Brain pericyte (primary cell): ENCODE results near the gene C18orf63.
"Not testable (repeated sequence)": the region's sequence is repeated elsewhere in the genome, so short reads cannot be mapped to it uniquely, and the experiment has no call there.

Experiments used
- DNase-seq: peaks from one replicate; pipeline ENCODE4 v3.0.0-alpha.2; 2012; ENCODE audit warnings: low read depth, low spot score

Gene C18orf63

GRCh38 chr18:74286106-74286855 is 29.4 kb upstream of the C18orf63 start:
- DNase-seq: no peak

- DNase-seq: no peak
Observed at GRCh38 chr18:74286856-74287255, 28.8 kb upstream of the C18orf63 start.

GRCh38 chr18:74288041-74288440 is 27.6 kb upstream of the C18orf63 start:
- no peak for DNase-seq

GRCh38 chr18:74288730-74289129 is 26.9 kb upstream of the C18orf63 start:
- no peak for DNase-seq

- no peak for DNase-seq
Observed at GRCh38 chr18:74289137-74289536, 26.5 kb upstream of the C18orf63 start.

GRCh38 chr18:74290021-74290420 is 25.6 kb upstream of the C18orf63 start:
- DNase-seq: no peak

DNA sequence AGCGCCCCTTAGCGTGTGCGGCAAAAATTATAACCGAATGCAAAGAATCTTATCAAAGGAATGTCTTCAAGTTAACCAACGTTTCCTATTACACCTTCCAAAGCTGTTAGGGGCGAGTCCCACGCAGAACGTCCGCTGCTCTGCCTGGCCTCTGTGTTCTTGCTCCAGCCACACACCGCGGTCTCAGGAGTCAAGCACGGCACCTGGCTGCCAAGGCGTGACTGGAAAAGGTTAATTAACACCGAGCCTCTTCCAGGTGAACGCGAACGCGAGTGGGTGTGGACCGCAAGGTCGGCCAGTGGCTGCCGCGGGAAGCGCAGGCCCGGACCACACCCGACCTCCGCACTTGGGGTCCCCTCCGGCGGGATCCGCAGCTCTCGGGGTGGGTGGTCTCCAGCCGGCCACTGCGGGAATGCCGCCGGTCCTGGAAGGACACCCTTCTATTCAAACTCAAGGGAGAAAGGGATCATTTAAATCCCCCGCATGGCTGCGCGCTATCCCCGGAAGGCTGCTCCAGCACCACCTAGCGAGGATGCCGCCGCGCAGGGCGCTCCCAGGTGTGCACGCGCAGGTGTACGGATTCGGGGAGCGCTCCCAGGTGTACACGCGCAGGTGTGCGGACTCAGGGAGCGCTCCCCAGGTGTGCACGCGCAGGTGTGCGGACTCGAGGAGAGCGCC is 24.7 kb upstream of the C18orf63 start:
- no peak for DNase-seq

GRCh38 chr18:74291472-74291770 is 24.2 kb upstream of the C18orf63 start:
- DNase-seq: no peak

DNA sequence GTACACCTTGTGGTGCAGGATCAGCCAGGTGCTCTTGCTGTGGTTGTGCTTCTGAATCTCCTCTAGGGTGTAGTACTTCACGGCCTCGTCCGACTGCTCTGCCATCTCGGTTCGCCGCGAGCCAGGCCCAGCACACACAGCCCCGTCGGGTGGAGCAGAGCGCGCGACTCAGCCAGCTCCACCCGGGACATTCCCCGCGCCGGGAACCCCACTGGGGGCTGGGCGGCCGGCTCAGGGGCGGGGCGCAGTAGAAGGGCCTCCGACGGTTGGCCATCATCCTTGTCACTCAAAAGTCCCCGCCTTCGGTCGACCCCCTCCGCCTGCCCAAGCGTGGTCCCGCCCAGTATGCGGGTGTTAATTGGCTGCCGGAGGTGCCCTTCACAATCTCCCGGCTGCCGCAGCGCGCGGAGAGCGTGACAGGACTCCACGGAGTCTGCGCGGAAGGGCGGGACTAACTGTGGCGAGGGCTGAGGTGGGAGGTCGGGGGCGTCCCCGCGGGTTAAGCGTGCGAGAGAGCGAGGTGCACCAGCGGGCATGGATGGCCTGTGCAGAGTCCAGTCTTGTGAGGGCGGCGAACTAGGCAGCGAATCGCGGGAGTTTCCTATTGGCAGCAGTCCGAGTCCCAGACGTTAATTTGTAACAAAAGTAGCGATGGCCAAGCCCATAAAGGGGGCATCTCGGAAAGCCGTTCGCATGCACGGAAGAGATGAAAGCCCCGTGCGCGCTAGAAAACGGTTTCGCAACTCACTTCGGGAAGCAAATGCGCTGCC is 23.7 kb upstream of the C18orf63 start, which contains the start of gene CYB5A:
Gene CYB5A (minus strand): TSS at position 193 of the 770 bp plus-strand sequence. CDS start 88 bp downstream, at position 105.
- DNase-seq: peak; percentile 87

DNA sequence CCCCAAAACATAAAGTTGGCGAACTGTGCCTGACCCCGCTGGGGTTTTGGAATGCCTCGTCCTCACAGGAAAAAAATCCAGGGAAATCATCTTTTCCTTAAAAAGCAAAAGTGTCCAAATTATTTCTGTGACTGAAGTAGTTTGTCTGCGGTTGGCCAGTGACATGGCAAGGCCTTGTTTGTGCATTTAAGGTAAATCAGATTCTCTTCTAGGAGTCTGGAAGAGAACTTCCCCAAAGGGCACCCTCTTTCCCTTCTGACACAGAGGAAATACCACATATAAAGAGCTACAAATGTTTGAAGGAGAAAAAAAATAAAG is 23.1 kb upstream of the C18orf63 start:
- no peak for DNase-seq

- DNase-seq: not testable (repeated sequence)
Observed at GRCh38 chr18:74292982-74293381, 22.7 kb upstream of the C18orf63 start.

DNA sequence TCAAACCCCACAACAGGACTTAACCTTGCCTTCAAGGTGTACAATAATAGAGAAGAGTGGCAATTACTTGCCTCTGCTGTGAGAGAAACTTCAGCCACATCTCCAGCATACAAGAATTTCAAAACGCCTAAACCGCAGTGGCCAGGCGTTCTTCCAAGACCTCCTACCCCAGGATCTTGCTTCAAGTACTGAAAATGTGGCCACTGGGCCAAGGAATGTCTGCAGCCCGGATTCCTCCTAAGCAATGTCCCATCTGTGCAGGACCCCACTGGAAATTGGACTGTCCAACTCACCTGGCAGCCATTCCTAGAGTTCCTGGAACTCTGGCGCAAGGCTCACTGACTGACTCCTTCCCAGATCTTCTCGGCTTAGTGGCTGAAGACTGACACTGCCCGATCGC is 21.1 kb upstream of the C18orf63 start:
- no peak for DNase-seq

DNA sequence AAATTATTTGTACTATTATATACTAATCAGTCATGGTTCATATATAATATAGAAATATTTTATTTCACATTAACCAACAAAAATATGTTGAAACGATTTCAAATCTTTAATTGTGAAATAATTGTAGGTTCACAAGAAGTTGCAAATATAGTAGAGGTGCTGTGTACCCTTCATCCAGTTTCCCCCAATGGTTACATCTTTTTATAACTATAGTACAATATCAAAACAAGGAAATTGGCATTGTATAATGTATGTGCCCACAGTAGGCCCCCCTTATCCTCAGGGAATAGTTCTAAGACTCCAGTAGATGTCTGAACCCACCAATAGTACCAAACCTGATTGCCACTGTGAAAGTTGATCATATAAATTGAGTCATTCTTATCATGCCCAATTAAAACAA is 16.5 kb upstream of the C18orf63 start:
- DNase-seq: no peak

- no peak for DNase-seq
Observed at GRCh38 chr18:74299746-74300145, 15.9 kb upstream of the C18orf63 start.

DNA sequence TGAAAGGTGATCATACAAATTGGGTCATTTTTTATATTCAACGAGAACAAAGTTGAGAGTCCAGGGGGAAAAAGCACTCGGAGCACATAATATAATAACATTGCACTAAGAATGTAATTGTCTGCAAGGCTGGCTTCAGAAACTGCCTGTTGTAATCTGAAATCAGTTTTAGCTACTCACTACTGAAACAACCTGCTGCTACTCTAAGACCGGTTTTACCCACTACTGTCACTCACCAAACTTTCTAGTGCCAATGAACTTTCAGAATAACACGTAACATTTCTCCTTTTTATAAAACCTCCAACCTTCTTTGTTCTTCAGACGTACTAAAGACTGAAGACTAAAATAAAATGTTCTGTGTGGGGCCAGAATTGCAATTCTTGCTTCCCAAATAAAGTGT is 12.3 kb upstream of the C18orf63 start:
- no peak for DNase-seq

GRCh38 chr18:74303936-74304335 is 11.7 kb upstream of the C18orf63 start:
- no peak for DNase-seq

- no peak for DNase-seq
Observed at GRCh38 chr18:74310411-74310810, 5.2 kb upstream of the C18orf63 start.

- no peak for DNase-seq
Observed at GRCh38 chr18:74311000-74311399, 4.6 kb upstream of the C18orf63 start.

GRCh38 chr18:74314759-74315463 is 728 bp upstream of the C18orf63 start:
- no peak for DNase-seq

GRCh38 chr18:74316257-74317170 is 875 bp downstream of the C18orf63 start:
- DNase-seq: no peak

- no peak for DNase-seq
Observed at GRCh38 chr18:74326231-74326630, 10.6 kb downstream of the C18orf63 start.
